Measurements from ENCODE around the gene MMRN2.

DNA sequence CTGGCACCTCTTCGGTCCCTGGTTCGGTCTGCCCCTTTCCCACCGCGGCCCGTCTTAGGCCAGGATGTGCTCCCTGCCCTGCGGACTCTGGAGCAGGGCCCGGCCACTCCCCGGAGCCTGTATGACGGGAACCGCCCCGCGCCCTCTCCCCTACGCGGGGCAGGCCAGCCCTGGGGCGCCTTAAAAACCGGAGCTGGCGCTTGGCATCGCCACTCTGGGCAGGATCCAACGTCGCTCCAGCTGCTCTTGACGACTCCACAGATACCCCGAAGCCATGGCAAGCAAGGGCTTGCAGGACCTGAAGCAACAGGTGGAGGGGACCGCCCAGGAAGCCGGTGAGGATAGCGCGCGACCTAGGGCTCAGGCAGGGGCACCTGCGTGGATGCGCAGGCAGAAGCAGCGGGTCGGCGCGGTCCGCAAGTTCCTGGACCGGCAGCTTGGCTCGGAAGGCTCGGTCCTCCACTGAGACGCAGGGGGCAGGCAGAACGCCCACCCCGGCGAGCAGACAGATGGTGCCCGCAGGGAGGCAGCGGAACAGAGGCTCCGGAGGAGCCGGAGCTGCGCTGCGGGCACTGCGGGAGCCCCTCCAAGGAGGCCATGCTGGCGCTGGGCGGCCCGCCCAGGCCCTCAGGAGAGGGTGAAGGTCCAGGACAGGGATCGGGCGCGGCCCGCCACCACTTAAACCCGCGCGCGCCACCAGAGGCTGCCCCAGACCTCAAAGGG is 11.0 kb upstream of the MMRN2 start, which contains the start of gene ADIRF:
- no peak for TF ChIP-seq CTCF (conservative IDR thresholded peaks at IDR 0.05; ENCODE audit: low read length)
- TF ChIP-seq EZH2phosphoT487 (IDR thresholded peaks at IDR 0.05; ENCODE audit: borderline replicate concordance, low read depth, low read length), result no peak

Data from OCI-LY7 (cell line).